Left ventricle myocardium superior (tissue), 1 donor: Measurements from ENCODE around the gene OGDH. TPM values are rescaled to one million over a fixed set of nuclear protein-coding genes. Genes with fewer than 3 reads are reported as not detected.
"Not testable (repeated sequence)": the region's sequence is repeated elsewhere in the genome, so short reads cannot be mapped to it uniquely, and the experiment has no call there.

ENCODE experiments used
- ATAC-seq: fragments of 200-7000 bp; cut with Tn5 transposase; one replicate; pipeline ENCODE4 v1.9.1; 2020; ENCODE audit warnings: mild to moderate bottlenecking, moderate library complexity
- DNase-seq: peaks from one replicate; pipeline ENCODE4 v3.0.0-alpha.2; 2020
- intact Hi-C: fragments of 100-400 bp; cut with micrococcal nuclease; formaldehyde crosslinking; loops from one replicate; pipeline ENCODE4 v1.11.0; 2022
- long read RNA-seq: library from polyadenylated mRNA; unstranded; transcript quantifications from one replicate; pipeline ENCODE4 v2.0.0, GENCODE V29; 2021
- total RNA-seq: library from RNA; stranded (reverse); fragmentation: NEBNext Ultra II Directional; extraction: Animal tissue kit (Norgen Biotek cat#: 25700); gene quantifications from one replicate; pipeline ENCODE4 v1.2.1, GENCODE V29; 2021
- donor health status: DM: no; HTN: yes; CAD: no; lungs with severe emphysema.

Gene OGDH
- 701 TPM for total RNA-seq
- long read RNA-seq, full-length matches to known transcripts: 24 of 339 reads
- long read RNA-seq, partial matches to known transcripts: 304 of 339 reads
- long read RNA-seq, other reads (novel, unspliced or antisense): 11 of 339 reads

GRCh38 chr7:44606341-44607140 is at the start of gene OGDH:
Gene OGDH (plus strand): TSS chr7:44606627. CDS start chr7:44624344, 17,717 bp downstream.
- intact Hi-C loops: no loop called here
- ATAC-seq (peak; percentile 98), DNase-seq (peak; percentile 100)

DNA sequence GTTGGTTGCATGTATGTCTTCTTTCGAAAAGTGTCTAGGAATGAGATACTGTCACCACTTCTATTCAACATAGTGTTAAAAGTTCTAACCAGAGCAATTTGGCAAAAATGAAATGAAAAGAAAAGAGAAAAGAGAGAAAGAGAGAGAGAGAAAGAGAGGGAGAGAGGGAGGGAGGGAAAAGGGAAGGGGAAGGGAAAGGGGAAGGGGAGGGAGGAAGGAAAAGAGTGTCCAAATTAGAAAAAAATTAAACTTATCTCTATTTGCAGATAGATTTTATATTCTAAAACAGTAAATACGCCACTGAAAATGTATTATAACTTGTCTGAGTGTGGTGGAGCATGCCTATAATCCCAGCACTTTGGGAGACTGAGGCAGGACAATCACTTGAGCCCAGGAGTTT is 48.9 kb upstream of the OGDH start:
- DNase-seq: no peak
- intact Hi-C loops: no loop called here
- no peak for ATAC-seq

DNA sequence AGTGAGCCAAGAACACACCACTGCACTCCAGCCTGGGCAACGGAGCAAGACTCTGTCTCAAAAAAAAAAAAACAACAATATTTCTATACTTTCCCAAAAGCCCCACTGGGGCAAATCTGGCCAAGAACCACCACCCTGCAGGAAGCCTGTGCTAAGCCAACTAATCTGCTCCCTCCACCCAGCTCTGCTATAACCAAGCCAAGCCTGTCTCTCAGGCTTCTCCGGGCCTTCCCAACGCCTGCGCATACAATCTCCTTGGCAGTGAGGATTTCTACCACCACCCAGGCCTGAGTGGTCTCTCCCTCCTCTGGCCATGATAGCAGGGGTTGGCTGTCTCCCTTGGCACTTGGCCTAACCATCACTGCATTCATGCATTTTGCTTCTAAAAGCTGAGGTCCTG is 46.9 kb upstream of the OGDH start:
- ATAC-seq (no peak), DNase-seq (no peak)
- intact Hi-C loops: no loop called here

DNA sequence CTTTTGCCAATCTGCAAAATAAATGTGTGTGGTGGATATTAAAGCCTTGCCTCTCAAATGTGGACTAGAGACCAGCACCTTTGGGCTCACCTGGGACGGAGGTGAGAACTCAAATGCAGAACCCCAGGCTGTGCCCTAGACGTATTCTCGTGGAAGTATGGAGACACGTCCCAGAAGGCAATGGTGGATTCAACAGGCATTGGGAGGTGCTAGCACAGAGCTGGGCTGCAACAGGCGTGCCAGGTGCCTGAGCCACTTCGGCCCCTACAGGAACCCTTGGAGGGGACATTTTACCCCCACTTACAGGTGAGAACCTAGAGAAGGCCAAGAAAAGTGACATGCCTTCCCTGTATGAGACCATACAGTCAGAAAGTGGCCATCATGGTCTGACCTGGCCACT is 44.9 kb upstream of the OGDH start:
- DNase-seq (no peak), ATAC-seq (no peak)
- intact Hi-C loops: no loop called here

- DNase-seq (no peak), ATAC-seq (no peak)
- intact Hi-C loops: no loop called here
These were observed 44.3 kb upstream of the OGDH start for GRCh38 chr7:44561962-44562621.

- DNase-seq, ATAC-seq, intact Hi-C loops: not testable (repeated sequence)
These were observed 43.8 kb upstream of the OGDH start for GRCh38 chr7:44562622-44562962.

DNA sequence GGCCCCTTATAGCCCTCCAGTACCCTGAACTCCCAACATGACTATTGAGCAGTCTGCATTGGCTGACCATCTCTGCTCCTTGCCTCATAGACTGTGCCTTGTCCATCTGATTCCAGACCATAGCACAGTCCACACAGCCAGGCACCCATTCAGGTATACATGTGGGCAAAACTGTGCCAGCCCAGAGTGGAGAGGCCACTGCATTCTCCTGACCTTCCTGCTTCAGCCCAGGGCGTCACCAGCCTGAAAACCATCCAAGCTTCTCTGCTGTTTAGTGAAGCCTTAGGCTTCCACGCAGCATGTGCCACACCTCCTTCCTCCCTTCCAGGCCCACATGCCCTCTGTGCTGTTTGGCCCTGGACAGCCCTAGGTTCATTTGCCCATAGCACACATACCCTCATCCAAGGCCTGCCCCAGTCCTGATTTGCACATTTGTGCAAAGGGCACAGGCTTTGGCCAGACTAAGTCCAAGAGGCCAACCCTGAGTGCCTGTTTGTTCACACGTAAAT is 43.2 kb upstream of the OGDH start:
- ATAC-seq (no peak), DNase-seq (no peak)
- intact Hi-C loops: no loop called here

GRCh38 chr7:44564606-44565005 is 41.8 kb upstream of the OGDH start:
- intact Hi-C loops: no loop called here
- ATAC-seq (peak; percentile 7), DNase-seq (no peak)

DNA sequence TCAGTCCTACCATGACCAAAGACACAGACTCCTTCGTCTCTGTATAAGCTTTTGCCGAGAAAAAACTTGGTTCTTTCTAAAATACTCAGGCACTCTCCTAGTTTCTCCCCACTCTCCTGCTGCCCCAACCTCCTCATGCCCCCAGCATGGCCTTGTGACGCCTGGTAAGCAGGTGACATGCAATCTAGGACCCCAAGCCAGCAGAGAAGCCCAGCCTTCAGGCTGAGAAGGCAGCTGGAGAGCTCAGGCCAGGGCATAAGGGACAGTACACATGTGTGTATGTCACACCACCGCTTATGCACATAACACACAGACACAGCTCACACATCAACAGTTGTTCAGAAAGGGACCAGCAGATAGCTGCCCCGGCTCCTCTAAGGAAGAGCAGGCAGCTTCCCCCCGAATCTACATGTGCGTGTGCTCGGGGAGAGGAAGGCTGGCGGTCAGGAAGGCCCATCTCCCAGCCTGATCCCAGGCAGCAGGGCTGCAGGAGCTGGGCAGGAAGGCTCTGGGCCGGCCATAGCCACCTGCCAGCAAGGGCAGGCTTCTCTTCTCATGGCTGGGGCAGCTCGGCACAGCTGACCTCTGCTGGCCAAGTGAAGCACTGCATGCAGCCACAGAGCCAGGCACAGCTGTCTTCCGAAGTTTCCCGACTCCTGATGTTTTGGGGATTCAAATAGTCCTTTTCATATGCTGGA is 41.2 kb upstream of the OGDH start:
- intact Hi-C loops: no loop called here
- ATAC-seq: peak; percentile 89
- DNase-seq: peak; percentile 80

GRCh38 chr7:44565795-44566559 is 40.5 kb upstream of the OGDH start:
- DNase-seq: no peak
- intact Hi-C loops: no loop called here
- peak; percentile 43 for ATAC-seq

GRCh38 chr7:44566680-44567079 is 39.7 kb upstream of the OGDH start:
- ATAC-seq: no peak
- no peak for DNase-seq
- intact Hi-C loops: no loop called here

DNA sequence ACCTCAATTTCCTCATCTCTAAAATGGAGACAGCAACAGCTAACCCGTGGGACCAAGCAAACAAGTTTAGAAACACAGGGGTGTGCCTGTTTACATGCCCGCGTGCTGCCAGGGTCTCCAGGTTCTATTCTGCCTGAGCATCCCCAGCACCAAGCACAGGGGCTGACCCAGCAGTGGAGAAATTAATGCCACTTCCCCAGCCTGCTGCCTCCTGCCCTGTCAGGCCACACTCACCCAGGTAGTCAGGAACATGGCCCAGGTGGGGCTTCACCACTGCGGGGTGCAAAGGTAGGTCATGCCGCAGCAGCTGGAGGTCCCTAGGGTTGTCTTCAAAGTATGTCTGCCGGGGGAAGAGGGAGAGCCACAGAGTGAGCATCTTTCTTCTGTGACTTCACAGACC is 38.5 kb upstream of the OGDH start:
- ATAC-seq (no peak), DNase-seq (no peak)
- intact Hi-C loops: no loop called here

DNA sequence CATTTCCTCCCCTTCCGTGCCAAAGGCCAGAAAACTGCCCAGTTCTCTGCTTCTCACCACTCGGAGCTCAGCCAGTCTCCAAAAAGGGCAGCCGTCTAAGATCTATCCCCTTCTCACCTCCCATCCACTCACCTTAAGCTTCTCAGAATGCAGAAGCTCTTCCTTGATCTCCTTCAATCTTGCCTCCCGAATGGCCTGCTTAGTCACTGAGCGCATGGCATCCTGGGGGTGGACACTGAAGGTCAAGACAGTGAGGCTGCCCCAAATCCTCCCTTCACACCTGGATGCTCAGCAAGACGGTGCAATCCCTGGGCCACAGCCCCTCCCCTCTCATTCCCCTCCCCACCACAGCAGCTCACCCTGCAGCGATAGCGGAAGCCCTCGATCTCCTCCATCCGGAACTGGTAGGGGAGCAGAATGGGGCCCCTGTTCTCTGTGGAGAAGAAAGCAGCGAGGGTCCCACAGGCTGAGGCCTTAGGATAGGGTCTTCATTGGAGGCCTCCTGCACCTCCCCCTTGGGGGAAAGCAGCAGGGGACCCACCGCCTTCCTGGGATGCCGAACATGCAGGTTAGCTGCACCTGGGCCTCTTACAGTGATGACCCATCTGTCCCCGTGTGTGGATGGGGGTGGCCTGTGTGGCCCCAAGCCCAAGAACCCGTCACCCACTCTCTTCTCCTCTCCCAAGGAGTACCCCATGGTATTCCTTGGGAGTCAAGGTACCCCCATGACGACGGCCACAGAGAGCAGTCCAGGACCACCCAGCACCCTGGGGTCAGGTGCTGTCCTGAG is 37.5 kb upstream of the OGDH start:
- ATAC-seq (no peak), DNase-seq (no peak)
- intact Hi-C loops: no loop called here

DNA sequence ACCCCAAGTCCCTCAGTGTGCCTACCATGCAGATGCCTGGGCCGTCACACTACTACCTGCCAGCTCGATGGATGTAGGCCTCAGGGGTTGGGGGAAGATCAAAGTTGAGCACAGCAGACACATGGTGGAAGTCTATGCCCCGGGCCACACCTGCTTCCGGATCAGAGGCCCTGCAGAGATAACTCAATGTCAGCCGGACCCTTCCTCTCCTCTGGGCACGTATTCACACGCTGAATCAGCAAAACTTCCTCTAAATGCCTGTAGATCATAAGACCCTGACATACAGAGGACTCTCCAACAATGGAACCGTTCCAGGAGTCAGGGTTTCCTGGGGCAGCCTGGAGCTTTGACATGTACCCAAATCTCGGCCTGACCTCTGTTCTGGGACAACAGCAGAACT is 36.5 kb upstream of the OGDH start:
- no peak for ATAC-seq
- intact Hi-C loops: no loop called here
- no peak for DNase-seq

- DNase-seq: no peak
- no peak for ATAC-seq
- intact Hi-C loops: no loop called here
These were observed 33.7 kb upstream of the OGDH start for GRCh38 chr7:44572771-44573170.

GRCh38 chr7:44573464-44574286 is 32.8 kb upstream of the OGDH start, which contains the start of gene DDX56:
Gene DDX56 (minus strand): TSS chr7:44573908. CDS start chr7:44573895, 13 bp downstream.
- intact Hi-C loops: no loop called here
- DNase-seq (peak; percentile 97), ATAC-seq (peak; percentile 97)

DNA sequence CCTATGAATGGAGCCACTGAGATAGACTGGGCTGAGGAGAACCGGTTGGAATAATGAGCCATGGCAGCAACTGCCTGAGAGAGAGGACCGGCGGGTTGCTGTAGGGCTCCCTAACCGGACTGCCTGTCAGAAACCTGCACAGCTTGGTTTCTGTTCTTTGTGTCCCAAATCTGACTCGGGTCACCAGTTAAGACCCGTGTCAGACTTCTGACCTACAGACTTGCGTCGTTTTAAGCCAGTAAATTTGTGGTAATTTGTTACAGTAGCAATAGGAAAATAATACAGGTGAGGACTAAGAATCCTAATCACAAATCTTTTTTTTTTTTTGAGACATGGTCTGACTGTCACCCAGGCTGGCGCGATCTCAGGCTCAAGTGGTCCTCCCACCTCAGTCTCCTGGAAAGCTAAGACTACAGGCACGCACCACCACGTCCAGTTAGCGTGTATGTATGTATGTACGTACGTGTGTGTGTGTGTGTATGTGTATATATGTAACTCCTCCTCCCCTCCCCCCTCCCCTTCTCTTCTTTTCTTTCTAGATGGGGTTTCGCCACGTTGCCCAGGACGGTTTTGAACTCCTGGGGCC is 32.0 kb upstream of the OGDH start:
- DNase-seq: no peak
- intact Hi-C loops: no loop called here
- ATAC-seq: no peak
